H9 (cell line): ENCODE results near the gene ALG9. TPM values are rescaled to one million over a fixed set of nuclear protein-coding genes. Genes with fewer than 3 reads are reported as not detected.

ENCODE experiments used
- DNase-seq: peaks from one replicate; pipeline ENCODE4 v3.0.0-alpha.2; 2017
- H2AFZ ChIP-seq: one replicate; pipeline ENCODE4 v1.6.1; 2013; ENCODE audit warnings: mild to moderate bottlenecking, low read length, control low read depth, moderate library complexity
- H2AK5ac ChIP-seq: 2 replicates; pipeline ENCODE4 v1.6.1; 2013; ENCODE audit warnings: low read length, control low read depth, mixed read lengths; ENCODE audit not compliant: insufficient read length
- H2BK120ac ChIP-seq: one replicate; pipeline ENCODE4 v1.6.1; 2013; ENCODE audit warnings: low read depth, mild to moderate bottlenecking, low read length, control low read depth, inconsistent platforms; ENCODE audit not compliant: poor library complexity, severe bottlenecking
- H2BK12ac ChIP-seq: 2 replicates; pipeline ENCODE4 v1.6.1; 2013; ENCODE audit warnings: low read length, control low read depth, mixed read lengths, low read depth; ENCODE audit not compliant: insufficient read length
- H2BK15ac ChIP-seq: 2 replicates; pipeline ENCODE4 v1.6.1; 2013; ENCODE audit warnings: low read depth, low read length, control low read depth
- H2BK20ac ChIP-seq: one replicate; pipeline ENCODE4 v1.6.1; 2013; ENCODE audit warnings: low read depth, mild to moderate bottlenecking, low read length, control low read depth, inconsistent platforms; ENCODE audit not compliant: poor library complexity, severe bottlenecking
- H2BK5ac ChIP-seq: 2 replicates; pipeline ENCODE4 v1.6.1; 2013; ENCODE audit warnings: low read length, control low read depth, mixed read lengths; ENCODE audit not compliant: insufficient read length
- H3K14ac ChIP-seq: 2 replicates; pipeline ENCODE4 v1.6.1; 2013; ENCODE audit warnings: low read length, control low read depth; ENCODE audit not compliant: insufficient read depth
- H3K18ac ChIP-seq: 2 replicates; pipeline ENCODE4 v1.6.1; 2013; ENCODE audit warnings: low read depth, mild to moderate bottlenecking, mixed read lengths, low read length, control low read depth; ENCODE audit not compliant: insufficient read length
- H3K23ac ChIP-seq: 2 replicates; pipeline ENCODE4 v1.6.1; 2013; ENCODE audit warnings: low read length, control low read depth, mixed read lengths, low read depth; ENCODE audit not compliant: insufficient read length
- H3K23me2 ChIP-seq: 2 replicates; pipeline ENCODE4 v1.6.1; 2013; ENCODE audit warnings: low read depth, mild to moderate bottlenecking, mixed read lengths, low read length, control low read depth; ENCODE audit not compliant: insufficient read length, poor library complexity, severe bottlenecking
- H3K27ac ChIP-seq: 2 replicates; pipeline ENCODE4 v1.5.1; 2013; ENCODE audit warnings: low read length, control low read depth, mixed read lengths, low read depth; ENCODE audit not compliant: insufficient read length
- H3K27me3 ChIP-seq: 2 replicates; pipeline ENCODE4 v1.6.1; 2013; ENCODE audit warnings: low read length, control low read depth, inconsistent platforms; ENCODE audit not compliant: insufficient read depth
- H3K4ac ChIP-seq: 2 replicates; pipeline ENCODE4 v1.6.1; 2013; ENCODE audit warnings: low read depth, mild to moderate bottlenecking, control low read depth, inconsistent platforms, low read length, moderate library complexity
- H3K4me1 ChIP-seq: 2 replicates; pipeline ENCODE4 v1.6.1; 2013; ENCODE audit warnings: low read length, control low read depth, inconsistent platforms; ENCODE audit not compliant: insufficient read depth
- H3K4me2 ChIP-seq: 2 replicates; pipeline ENCODE4 v1.6.1; 2013; ENCODE audit warnings: low read length, control low read depth, mixed read lengths; ENCODE audit not compliant: insufficient read length, insufficient read depth
- H3K56ac ChIP-seq: 2 replicates; pipeline ENCODE4 v1.6.1; 2013; ENCODE audit warnings: low read depth, mild to moderate bottlenecking, mixed read lengths, low read length, control low read depth; ENCODE audit not compliant: insufficient read length
- H3K79me1 ChIP-seq: 2 replicates; pipeline ENCODE4 v1.6.1; 2013; ENCODE audit warnings: low read depth, mild to moderate bottlenecking, moderate library complexity, low read length, control low read depth, inconsistent platforms; ENCODE audit not compliant: insufficient read depth, poor library complexity, severe bottlenecking
- H3K79me2 ChIP-seq: 2 replicates; pipeline ENCODE4 v1.6.1; 2013; ENCODE audit warnings: low read length, control low read depth, inconsistent platforms; ENCODE audit not compliant: insufficient read depth
- H3K9ac ChIP-seq: 2 replicates; pipeline ENCODE4 v1.6.1; 2013; ENCODE audit warnings: low read length, control low read depth, mixed read lengths; ENCODE audit not compliant: insufficient read length; ENCODE audit errors: extremely low read depth
- H3K9me3 ChIP-seq: one replicate; pipeline ENCODE4 v1.6.1; 2013; ENCODE audit warnings: low read depth, low read length, inconsistent platforms; ENCODE audit not compliant: control insufficient read depth
- H3T11ph ChIP-seq: one replicate; pipeline ENCODE4 v1.6.1; 2013; ENCODE audit warnings: mild to moderate bottlenecking, low read length, control low read depth, inconsistent platforms
- H4K20me1 ChIP-seq: one replicate; pipeline ENCODE4 v1.6.1; 2013; ENCODE audit not compliant: control insufficient read depth, insufficient read length, insufficient read depth
- H4K5ac ChIP-seq: 2 replicates; pipeline ENCODE4 v1.6.1; 2013; ENCODE audit warnings: low read depth, mild to moderate bottlenecking, mixed read lengths, low read length, control low read depth; ENCODE audit not compliant: insufficient read length
- H4K8ac ChIP-seq: replicated peaks from 2 replicates; pipeline ENCODE4 v1.6.1; 2013; ENCODE audit warnings: low read length, control low read depth, mixed read lengths, low read depth; ENCODE audit not compliant: insufficient read length
- H4K91ac ChIP-seq: 2 replicates; pipeline ENCODE4 v1.6.1; 2013; ENCODE audit warnings: low read depth, mild to moderate bottlenecking, moderate library complexity, mixed read lengths, low read length, control low read depth; ENCODE audit not compliant: insufficient read length
- H3K27ac Mint-ChIP-seq, 3 experiments: 2 replicates in 2 of 3; 3 replicates in 1 of 3; pipeline ENCODE4 v1.8.0; 2020 to 2021; ENCODE audit warnings: mixed read lengths in 3 of 3, mild to moderate bottlenecking in 1 of 3, moderate library complexity in 1 of 3
- H3K27me3 Mint-ChIP-seq: 2 replicates; pipeline ENCODE4 v1.8.0; 2021; ENCODE audit warnings: low read depth, mild to moderate bottlenecking, moderate library complexity, mixed read lengths
- H3K36me3 Mint-ChIP-seq, 3 experiments: 2 replicates in 2 of 3; 3 replicates in 1 of 3; pipeline ENCODE4 v1.8.0; 2020 to 2021; ENCODE audit warnings: low read depth in 3 of 3, mixed read lengths in 3 of 3; ENCODE audit not compliant: insufficient read depth in 1 of 3
- H3K4me1 Mint-ChIP-seq, 2 experiments: 2 replicates each; pipeline ENCODE4 v1.8.0; 2020; ENCODE audit warnings: mixed read lengths in 2 of 2
- H3K4me3 Mint-ChIP-seq, 2 experiments: 2 replicates in 1 of 2; 3 replicates in 1 of 2; pipeline ENCODE4 v1.8.0; 2020 to 2021; ENCODE audit warnings: mild to moderate bottlenecking in 2 of 2, mixed read lengths in 2 of 2, moderate library complexity in 1 of 2
- H3K9me3 Mint-ChIP-seq, 2 experiments: 2 replicates in 1 of 2; 3 replicates in 1 of 2; pipeline ENCODE4 v1.8.0; 2020; ENCODE audit warnings: mild to moderate bottlenecking in 2 of 2, mixed read lengths in 2 of 2, moderate library complexity in 1 of 2
- CTCF ChIP-seq: fragments of 200-600 bp; sonication (generic); conservative IDR thresholded peaks from 3 replicates; pipeline ENCODE4 v1.8.0; 2021; ENCODE audit warnings: antibody characterized with exemption, mild to moderate bottlenecking
- WGBS: extraction: QIAGEN DNeasy Blood & Tissue Kit; methylation state at CpG from one replicate; pipeline ENCODE4 v1.1.7; 2013; ENCODE audit warnings: missing lambda C conversion rate, low lambda C conversion rate, mixed read lengths; ENCODE audit not compliant: insufficient read length; ENCODE audit errors: extremely low coverage; 5-methylcytosine and 5-hydroxymethylcytosine counted together
- total RNA-seq: library from RNA; stranded (reverse); gene quantifications from 2 replicates; pipeline ENCODE4 v1.2.1, GENCODE V29; 2021

The ALG9 gene
- total RNA-seq, 1 experiment from 2014 or later, result 26.0 TPM

- Histone ChIP-seq H3K4ac (no peak within 1 kb of the TSS), H3K79me1 (no peaks in the 10 kb centered on the region), H3K27ac (no peak within 1 kb of the TSS), H3K27me3 (no peaks in the 10 kb centered on the region), H4K5ac (no peak within 1 kb of the TSS), H3K18ac (peak within 1 kb of the TSS; percentile 65), H3K56ac (no peak within 1 kb of the TSS), H2BK120ac (no peak within 1 kb of the TSS), H3K4me2 (no peak within 1 kb of the TSS), H2BK15ac (no peak within 1 kb of the TSS), H3K9ac (no peak within 1 kb of the TSS), H2BK5ac (no peak within 1 kb of the TSS), H3K23me2 (no peaks in the 10 kb centered on the region), H2AK5ac (no peak within 1 kb of the TSS), H4K8ac (no peak within 1 kb of the TSS), H2AFZ (no peak within 1 kb of the TSS), H3T11ph (no peak within 1 kb of the TSS), H3K9me3 (no peaks in the 10 kb centered on the region), H4K91ac (no peak within 1 kb of the TSS), H3K23ac (no peak within 1 kb of the TSS), H3K4me1 (0 out of 2 replicates have a peak, but pooled peaks cover 2% of the 10 kb centered on the region), H3K14ac (no peak within 1 kb of the TSS), H3K79me2 (no peaks in the 10 kb centered on the region), H4K20me1 (no peaks in the 10 kb centered on the region), H2BK20ac (no peak within 1 kb of the TSS), H2BK12ac (no peak within 1 kb of the TSS)
- Mint-ChIP-seq H3K4me3 (no peak within 1 kb of the TSS), H3K36me3 (no peaks in the 10 kb centered on the region), H3K27ac (peak within 1 kb of the TSS in 1 of 3 experiments; percentile 93; a peak in 1 of 7 replicates), H3K9me3 (no peaks in the 10 kb centered on the region), H3K27me3 (no peaks in the 10 kb centered on the region), H3K4me1 (peaks cover 21 to 37% of the 10 kb centered on the region in 2 experiments)
- no peak for DNase-seq
- TF ChIP-seq CTCF, result no peak
- no CpG with 5 or more reads among the region's 26 CpGs for WGBS
These were observed 41.2 kb upstream of the ALG9 start, which contains the start of gene HSPB2 for GRCh38 chr11:111912535-111912934. HSPB2 (plus strand) TSS chr11:111912734; CDS start chr11:111912830, 96 bp downstream.
